ENCODE measurements around the gene CD109. TPM values are rescaled to one million over a fixed set of nuclear protein-coding genes. Genes with fewer than 3 reads are reported as not detected.

Gene CD109
- total RNA-seq, 4 donors from 2014 or later, result 7.9 to 27.0 (median 19.8) TPM

- Histone ChIP-seq H3K9me3 (no peaks in the 10 kb centered on the region), H3K27ac (no peak overlapping the region), H3K27me3 (no peaks in the 10 kb centered on the region), H3K4me1 (no peaks in the 10 kb centered on the region), H3K4me3 (no peak overlapping the region), H3K36me3 (peaks cover 0 to 4% of the 10 kb centered on the region in 2 donors)
- 98% methylated on average over 6 of the region's 6 CpGs; no CpG with 5 or more reads in 1 of the 2 donors for WGBS, 2 donors (ENCODE audit: low coverage in 1 of 2)
- TF ChIP-seq CTCF (IDR thresholded peaks at IDR 0.05), result no peak
- TF ChIP-seq POLR2A (IDR thresholded peaks at IDR 0.05), result no peak
- no peak for TF ChIP-seq POLR2AphosphoS5 (IDR thresholded peaks at IDR 0.05)
- no peak for ATAC-seq
Observed at GRCh38 chr6:73733791-73734190, 37.8 kb downstream of the CD109 start.

GRCh38 chr6:73734832-73735453 lies 38.9 kb downstream of the CD109 start:
- no peak overlapping the region for H3K4me3 ChIP-seq
- no peak for ATAC-seq

GRCh38 chr6:73738367-73739028 lies 42.5 kb downstream of the CD109 start:
- no peaks in the 10 kb centered on the region for H3K27me3 ChIP-seq
- H3K36me3 ChIP-seq, result no peaks in the 10 kb centered on the region
- no peak overlapping the region for H3K27ac ChIP-seq
- TF ChIP-seq CTCF (IDR thresholded peaks at IDR 0.05) (no peak), EP300 (IDR thresholded peaks at IDR 0.05) (no peak), POLR2AphosphoS5 (IDR thresholded peaks at IDR 0.05) (no peak), POLR2A (IDR thresholded peaks at IDR 0.05) (no peak)
- H3K9me3 ChIP-seq, result no peaks in the 10 kb centered on the region
- WGBS, 2 donors (ENCODE audit: low coverage in 1 of 2), result 43 to 65% methylated on average over 3 to 4 of the region's 5 CpGs
- peaks cover 0 to 4% (median 0%) of the 10 kb centered on the region in 3 donors for H3K4me1 ChIP-seq
- no peak overlapping the region for H3K4me3 ChIP-seq
- no peak for ATAC-seq

More at GRCh38 chr6:73734832-73735453, 38.9 kb downstream of the CD109 start:
- whole genome bisulfite sequencing, 2 donors (ENCODE audit: low coverage in 1 of 2), result 52 to 73% methylated on average over 2 of the region's 2 CpGs
- H3K4me1 ChIP-seq, result no peaks in the 10 kb centered on the region
- no peak for TF ChIP-seq CTCF (IDR thresholded peaks at IDR 0.05)
- TF ChIP-seq EP300 (IDR thresholded peaks at IDR 0.05), result no peak
- no peak for TF ChIP-seq POLR2AphosphoS5 (IDR thresholded peaks at IDR 0.05)
- H3K27me3 ChIP-seq, result no peaks in the 10 kb centered on the region
- no peak overlapping the region for H3K27ac ChIP-seq
- H3K36me3 ChIP-seq, result peaks cover 0 to 4% of the 10 kb centered on the region in 2 donors
- no peaks in the 10 kb centered on the region for H3K9me3 ChIP-seq

- peak; percentile 60 for ATAC-seq
- no peaks in the 10 kb centered on the region for H3K9me3 ChIP-seq
- H3K4me1 ChIP-seq, result peaks cover 0 to 6% (median 0%) of the 10 kb centered on the region in 3 donors
- H3K27ac ChIP-seq, result no peak overlapping the region
- no peaks in the 10 kb centered on the region for H3K36me3 ChIP-seq
- TF ChIP-seq POLR2AphosphoS5 (IDR thresholded peaks at IDR 0.05) (no peak), POLR2A (IDR thresholded peaks at IDR 0.05) (no peak), EP300 (IDR thresholded peaks at IDR 0.05) (no peak), CTCF (IDR thresholded peaks at IDR 0.05) (peak; percentile 74 to 84 (median 80))
- H3K27me3 ChIP-seq, result no peaks in the 10 kb centered on the region
- H3K4me3 ChIP-seq, result no peak overlapping the region
- WGBS, 2 donors (ENCODE audit: low coverage in 1 of 2), result 42 to 52% methylated on average over 2 of the region's 2 CpGs
Observed at GRCh38 chr6:73739096-73739495, 43.1 kb downstream of the CD109 start.

- Histone ChIP-seq H3K4me3 (no peak overlapping the region), H3K36me3 (no peaks in the 10 kb centered on the region), H3K27ac (no peak overlapping the region), H3K4me1 (peaks cover 0 to 6% (median 3%) of the 10 kb centered on the region in 3 donors), H3K27me3 (no peaks in the 10 kb centered on the region), H3K9me3 (no peaks in the 10 kb centered on the region)
- WGBS, 2 donors (ENCODE audit: low coverage in 1 of 2), result 97% methylated on average over 4 of the region's 5 CpGs; no CpG with 5 or more reads in 1 of the 2 donors
- no peak for TF ChIP-seq EP300 (IDR thresholded peaks at IDR 0.05)
- no peak for TF ChIP-seq CTCF (IDR thresholded peaks at IDR 0.05)
- no peak for TF ChIP-seq POLR2AphosphoS5 (IDR thresholded peaks at IDR 0.05)
- no peak for TF ChIP-seq POLR2A (IDR thresholded peaks at IDR 0.05)
- no peak for ATAC-seq
Observed at GRCh38 chr6:73742433-73742832, 46.4 kb downstream of the CD109 start.

Data from gastroesophageal sphincter (tissue), 4 donors.